NCI-H1436 (cell line): Measurements from ENCODE around the gene C1orf167.

Experiments
- DNase-seq: peaks from one replicate; lab custom pipeline; 2025; lab: John Stamatoyannopoulos, UW

C1orf167 gene

DNA sequence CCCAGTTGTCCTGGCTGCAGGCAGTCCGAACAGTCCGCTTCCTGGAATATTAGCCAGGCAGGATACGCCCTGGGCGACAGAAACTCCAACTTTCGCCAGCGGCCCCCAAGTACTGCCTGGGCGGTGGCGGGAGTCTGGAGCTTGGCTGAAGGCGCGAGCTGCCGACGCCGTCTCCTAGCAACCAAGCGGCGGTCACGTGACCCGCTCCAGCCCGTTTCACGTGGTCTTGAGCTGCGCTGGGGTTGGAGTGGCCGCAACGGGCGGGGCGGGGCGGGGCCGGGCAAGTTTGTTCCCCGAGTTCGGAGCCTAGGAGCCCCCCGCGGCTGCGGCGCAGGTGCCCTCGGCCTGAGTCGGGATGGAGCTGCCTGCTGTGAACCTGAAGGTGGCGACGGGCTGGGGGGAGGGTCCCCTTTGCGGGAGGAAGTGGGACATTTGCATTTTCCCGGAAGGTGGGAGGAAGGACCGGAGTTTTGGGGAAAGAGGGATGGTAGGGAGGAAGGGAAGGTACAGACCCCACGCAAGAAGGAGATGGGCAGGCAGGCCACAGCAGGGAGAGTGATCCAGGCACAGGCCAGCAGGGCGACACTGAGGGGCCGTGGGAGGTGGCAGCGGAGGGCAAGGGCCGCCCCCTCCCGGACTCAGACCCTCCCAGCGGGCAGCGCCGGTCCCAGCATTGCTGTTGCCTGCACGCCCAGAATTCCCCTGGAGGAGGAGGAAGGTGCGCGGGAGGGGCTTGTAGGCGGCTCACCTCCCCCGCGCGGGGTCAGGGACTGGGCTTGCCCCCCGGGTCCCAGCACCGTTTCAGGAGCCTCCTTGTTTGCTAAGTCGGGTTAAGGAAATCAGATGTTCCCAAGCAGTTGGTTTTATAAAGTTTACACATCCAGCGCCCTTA lies 25.9 kb upstream of the C1orf167 start, which contains the start of gene AGTRAP:
Gene AGTRAP (plus strand): TSS at position 283 of the 892 bp plus-strand sequence. CDS start 73 bp downstream, at position 356.
- peak; percentile 88 for DNase-seq

GRCh38 chr1:11736746-11737639 lies 25.0 kb upstream of the C1orf167 start:
- DNase-seq = no peak

DNA sequence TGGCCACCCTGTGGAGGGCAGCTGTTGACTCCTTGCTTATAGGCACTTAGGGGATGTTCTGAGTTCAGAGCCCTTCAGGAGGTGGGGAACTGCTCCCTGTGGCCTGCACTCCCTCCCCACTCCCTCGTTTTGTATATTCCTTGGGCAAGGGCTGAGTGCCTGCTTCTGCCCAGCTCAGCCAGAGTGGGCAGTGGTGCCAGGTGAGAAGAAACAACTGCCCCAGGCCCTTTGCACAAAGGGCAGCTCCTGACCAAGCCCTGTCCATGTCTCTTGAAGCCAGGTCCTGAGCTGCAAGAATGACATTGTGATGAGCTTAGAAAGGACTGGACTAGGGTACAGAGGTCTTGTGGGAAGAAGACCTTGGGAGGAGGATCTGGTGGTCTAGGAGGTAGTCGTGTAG lies 23.9 kb upstream of the C1orf167 start:
- no peak for DNase-seq

DNA sequence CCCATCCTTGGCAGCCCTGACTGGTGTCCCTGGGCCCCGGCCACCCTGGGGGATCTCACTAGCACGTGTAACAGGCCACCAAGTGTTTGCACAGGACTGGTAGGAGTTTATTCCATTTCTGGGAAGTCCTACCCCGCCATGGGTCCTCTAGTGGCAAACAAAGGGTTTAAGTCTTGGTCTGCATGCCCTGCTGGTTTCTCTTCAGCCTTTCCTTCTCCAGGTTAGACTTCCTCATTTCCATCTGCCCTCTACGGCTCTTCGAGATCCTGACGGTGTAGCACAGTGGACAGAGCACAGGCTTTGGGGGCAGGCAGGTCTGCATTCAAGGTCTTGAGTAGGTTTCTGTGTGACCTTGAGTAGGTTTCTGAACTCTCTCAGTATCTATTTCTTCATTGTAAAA lies 23.2 kb upstream of the C1orf167 start:
- DNase-seq = no peak

GRCh38 chr1:11740258-11741192 lies 21.5 kb upstream of the C1orf167 start:
- no peak for DNase-seq

GRCh38 chr1:11741482-11741881 lies 20.5 kb upstream of the C1orf167 start:
- no peak for DNase-seq

DNA sequence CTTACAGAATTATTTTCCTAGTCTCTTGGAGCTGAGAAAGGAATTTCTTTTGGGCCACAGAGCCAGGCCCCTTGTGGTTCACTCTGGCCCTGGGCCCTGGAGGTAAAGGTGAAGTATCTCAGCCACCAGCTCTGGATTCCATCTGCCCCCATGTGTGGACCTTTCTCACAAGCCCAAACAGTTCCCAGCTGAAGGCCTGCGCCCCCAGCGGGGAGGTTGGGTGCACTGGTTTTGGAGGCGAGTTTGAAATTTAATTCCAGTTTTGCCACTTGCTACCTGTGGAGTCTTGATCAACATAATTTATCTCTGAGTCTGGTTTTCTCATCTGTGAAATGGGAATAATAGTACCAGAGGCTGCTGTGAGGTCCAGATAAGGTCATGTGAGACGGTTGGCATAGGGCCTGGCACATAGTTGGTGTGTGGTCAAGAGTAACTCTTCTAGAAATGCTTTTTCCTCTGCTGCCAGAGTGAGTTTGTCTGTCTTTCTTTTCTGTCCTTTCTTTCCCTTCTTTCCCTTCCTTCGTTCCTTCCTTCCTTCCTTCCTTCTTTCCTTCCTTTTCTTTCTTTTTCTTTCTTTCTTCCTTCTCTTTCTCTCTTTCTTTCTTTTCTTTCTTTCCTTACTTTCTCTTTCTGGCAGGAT lies 20.0 kb upstream of the C1orf167 start:
- DNase-seq = no peak

DNA sequence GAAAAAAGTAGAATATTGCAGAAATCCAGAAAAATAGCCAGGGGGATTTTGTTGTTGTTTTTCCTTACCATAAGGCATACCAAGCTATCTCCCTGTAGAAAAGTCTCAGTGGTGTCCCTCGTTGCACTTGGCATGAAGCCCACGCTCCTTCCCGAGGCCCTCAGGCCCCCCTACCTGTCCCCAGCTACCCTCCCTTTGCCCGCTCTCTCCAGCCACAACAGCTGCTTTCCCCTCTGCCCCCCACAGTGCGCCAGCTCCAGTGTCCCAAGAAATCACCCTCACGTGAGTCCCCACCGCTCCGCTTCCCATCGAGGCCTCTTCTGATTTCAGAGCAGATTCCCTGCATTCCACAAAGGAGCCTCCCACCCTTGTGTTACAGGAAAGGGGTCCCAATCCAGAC lies 17.7 kb upstream of the C1orf167 start:
- no peak for DNase-seq

GRCh38 chr1:11746092-11746491 lies 15.9 kb upstream of the C1orf167 start:
- no peak for DNase-seq

GRCh38 chr1:11746795-11747487 lies 15.1 kb upstream of the C1orf167 start:
- no peak for DNase-seq

- no peak for DNase-seq
Measured at GRCh38 chr1:11748294-11749202, 13.4 kb upstream of the C1orf167 start.

- no peak for DNase-seq
Measured at GRCh38 chr1:11749203-11749689, 12.7 kb upstream of the C1orf167 start.

DNA sequence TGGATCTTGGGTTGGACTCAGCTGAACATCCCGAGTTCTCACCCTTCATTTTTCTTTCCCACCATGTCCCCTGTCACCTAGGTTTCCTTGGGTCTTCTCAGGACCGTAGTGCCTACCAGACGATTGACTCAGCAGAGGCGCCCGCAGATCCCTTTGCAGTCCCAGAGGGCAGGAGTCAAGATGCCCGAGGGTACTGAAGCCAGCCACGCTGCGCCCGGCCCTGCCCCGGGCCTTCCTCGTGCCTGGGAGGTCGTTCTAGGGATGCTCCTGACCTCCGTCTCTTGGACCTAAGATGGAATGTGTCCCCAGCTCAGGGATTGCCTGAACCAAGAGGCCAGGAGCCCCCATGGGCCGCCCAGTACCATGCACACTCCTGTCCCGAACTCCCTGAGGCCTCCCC lies 12.0 kb upstream of the C1orf167 start:
- DNase-seq = no peak

DNA sequence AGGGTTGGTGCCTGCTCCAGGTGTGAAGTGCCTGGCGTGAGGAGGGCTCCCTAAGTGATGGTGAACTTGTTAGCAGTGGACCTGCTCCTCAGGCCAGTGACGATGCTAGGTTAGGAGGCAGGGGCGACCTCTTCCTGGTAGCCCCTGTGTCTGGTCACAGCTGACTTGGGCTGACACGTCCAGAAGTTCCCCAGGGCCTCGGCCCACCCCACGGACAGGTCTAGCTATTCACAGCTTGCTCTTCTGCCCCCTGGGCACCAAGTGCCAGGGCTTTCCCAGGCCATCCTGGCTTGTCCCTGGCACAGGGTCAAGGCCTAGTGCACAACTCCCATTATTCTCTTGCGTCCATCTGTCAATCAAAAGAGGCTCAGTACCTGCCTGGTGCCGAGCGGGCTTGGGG lies 10.9 kb upstream of the C1orf167 start:
- no peak for DNase-seq

DNA sequence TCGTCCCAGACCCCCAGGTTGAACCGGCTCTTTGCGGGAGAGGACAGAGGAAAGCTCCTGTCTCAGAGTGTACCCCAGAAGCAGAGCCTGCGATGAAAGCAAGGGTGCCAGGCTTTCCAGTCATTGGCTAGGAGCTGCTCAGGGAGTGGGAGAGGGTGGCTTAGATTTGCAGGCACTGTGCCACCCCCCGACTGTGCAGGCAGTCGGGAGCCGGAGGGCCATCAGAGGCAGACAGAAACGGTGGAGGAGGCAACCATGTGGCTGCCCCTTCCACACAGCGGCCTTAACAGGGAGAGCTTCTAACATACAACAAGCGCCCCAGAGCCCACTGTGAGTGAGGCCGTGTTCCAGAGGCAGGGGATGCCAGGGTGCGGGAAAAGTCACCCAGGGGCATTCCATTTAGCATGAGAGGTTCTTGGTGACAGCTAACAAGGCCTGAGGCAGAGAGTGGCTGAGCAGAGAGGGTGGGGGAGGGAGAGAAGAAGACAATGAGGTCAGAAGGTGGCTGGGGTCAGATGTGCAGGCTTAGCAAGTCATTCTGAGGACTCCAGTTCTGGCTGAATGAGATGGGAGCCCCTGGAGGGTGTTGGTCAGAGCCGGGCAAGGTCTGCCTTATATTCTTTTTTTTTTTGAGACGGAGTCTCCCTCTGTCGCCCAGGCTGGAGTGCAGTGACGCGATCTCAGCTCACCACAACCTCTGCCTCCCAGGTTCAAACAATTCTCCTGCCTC lies 9.5 kb upstream of the C1orf167 start:
- DNase-seq = no peak

GRCh38 chr1:11753555-11754208 lies 8.3 kb upstream of the C1orf167 start:
- no peak for DNase-seq

GRCh38 chr1:11757047-11757446 lies 4.9 kb upstream of the C1orf167 start:
- no peak for DNase-seq

DNA sequence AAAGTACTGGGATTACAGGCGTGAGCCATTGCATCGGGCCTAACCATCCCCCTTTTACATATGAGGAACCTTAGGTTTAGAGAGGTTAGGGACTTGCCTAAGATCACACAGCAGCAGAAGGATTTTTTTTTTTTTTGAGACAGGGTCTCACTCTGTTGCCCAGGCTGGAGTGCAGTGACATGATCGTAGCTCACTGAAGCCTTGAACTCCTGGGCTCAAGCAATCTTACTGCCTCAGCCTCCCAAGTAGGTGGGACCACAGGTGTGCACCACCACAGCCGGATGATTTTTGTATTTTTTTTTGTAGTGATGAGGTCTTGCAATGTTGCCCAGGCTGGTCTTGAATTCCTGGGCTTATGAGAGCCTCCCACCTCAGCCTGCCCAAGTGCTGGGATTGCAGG lies 2.2 kb upstream of the C1orf167 start:
- DNase-seq = no peak
